NCI-H2227 treated with DMSO at 0.1 percent for 48 hours (cell line): ENCODE data around the gene NNT.
"Not testable (repeated sequence)": the region's sequence is repeated elsewhere in the genome, so short reads cannot be mapped to it uniquely, and the experiment has no call there.

Source experiments
- DNase-seq: peaks from one replicate; lab custom pipeline; 2025; lab: John Stamatoyannopoulos, UW

Gene NNT

GRCh38 chr5:43631182-43631910 lies 28.4 kb downstream of the NNT start:
- peak; percentile 86 for DNase-seq

- DNase-seq = no peak
Measured at GRCh38 chr5:43634621-43635020, 31.6 kb downstream of the NNT start.

- no peak for DNase-seq
Measured at GRCh38 chr5:43635374-43635773, 32.4 kb downstream of the NNT start.

GRCh38 chr5:43636076-43636475 lies 33.1 kb downstream of the NNT start:
- DNase-seq = no peak

- DNase-seq = no peak
Measured at GRCh38 chr5:43637416-43637815, 34.4 kb downstream of the NNT start.

- no peak for DNase-seq
Measured at GRCh38 chr5:43638107-43638506, 35.1 kb downstream of the NNT start.

GRCh38 chr5:43638546-43638945 lies 35.6 kb downstream of the NNT start:
- no peak for DNase-seq

GRCh38 chr5:43639566-43639965 lies 36.6 kb downstream of the NNT start:
- no peak for DNase-seq

GRCh38 chr5:43642428-43642827 lies 39.4 kb downstream of the NNT start:
- DNase-seq = no peak

- no peak for DNase-seq
Measured at GRCh38 chr5:43643327-43643726, 40.3 kb downstream of the NNT start.

- no peak for DNase-seq
Measured at GRCh38 chr5:43643750-43644149, 40.8 kb downstream of the NNT start.

GRCh38 chr5:43646992-43647391 lies 44.0 kb downstream of the NNT start:
- no peak for DNase-seq

- DNase-seq = no peak
Measured at GRCh38 chr5:43647789-43648188, 44.8 kb downstream of the NNT start.

GRCh38 chr5:43648499-43649124 lies 45.6 kb downstream of the NNT start:
- DNase-seq = no peak

GRCh38 chr5:43649256-43649655 lies 46.3 kb downstream of the NNT start:
- no peak for DNase-seq

- no peak for DNase-seq
Measured at GRCh38 chr5:43652537-43653302, 49.7 kb downstream of the NNT start.

- no peak for DNase-seq
Measured at GRCh38 chr5:43658509-43658908, 55.5 kb downstream of the NNT start.

GRCh38 chr5:43659075-43659474 lies 56.1 kb downstream of the NNT start:
- no peak for DNase-seq

GRCh38 chr5:43661102-43661501 lies 58.1 kb downstream of the NNT start:
- DNase-seq = peak; percentile 44

- no peak for DNase-seq
Measured at GRCh38 chr5:43663916-43664315, 60.9 kb downstream of the NNT start.

GRCh38 chr5:43664501-43665040 lies 61.6 kb downstream of the NNT start:
- DNase-seq = no peak

GRCh38 chr5:43665749-43666148 lies 62.8 kb downstream of the NNT start:
- DNase-seq = not testable (repeated sequence)

GRCh38 chr5:43666728-43667127 lies 63.7 kb downstream of the NNT start:
- not testable (repeated sequence) for DNase-seq
